Activated CD4-positive, alpha-beta T cell treated with anti-CD3 and anti-CD28 coated beads, Interleukin-2, Interleukin-4, amounts not matched to agents 100 ng/mL and 50 ng/mL, durations not matched to agents 16 hours and 8 hours (primary cell): Measurements from ENCODE around the gene NCAM1.
"Not testable (repeated sequence)": the region's sequence is repeated elsewhere in the genome, so short reads cannot be mapped to it uniquely, and the experiment has no call there.

Experiments
- DNase-seq: peaks from one replicate; pipeline ENCODE4 v3.0.0-alpha.2; 2020; ENCODE audit warnings: low spot score

Gene NCAM1

DNA sequence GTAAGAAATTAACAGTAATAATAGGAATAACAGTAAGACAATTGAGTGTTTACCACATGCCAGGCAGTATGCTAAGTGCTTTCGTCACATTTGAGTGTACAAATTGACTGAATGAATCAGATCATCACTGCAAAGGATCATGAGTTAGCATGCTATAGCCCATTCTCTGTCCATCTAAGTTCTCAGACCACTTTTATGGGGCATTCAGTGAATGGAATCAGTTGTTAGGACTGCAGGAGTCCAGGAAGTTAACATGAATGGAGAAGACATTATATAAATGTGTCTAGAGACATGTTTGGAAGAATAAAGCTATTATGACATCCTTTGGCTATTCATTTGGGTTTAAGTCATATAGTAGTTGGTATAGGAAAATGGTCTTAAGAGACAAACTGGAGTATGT lies 59.9 kb downstream of the NCAM1 start:
- no peak for DNase-seq

DNA sequence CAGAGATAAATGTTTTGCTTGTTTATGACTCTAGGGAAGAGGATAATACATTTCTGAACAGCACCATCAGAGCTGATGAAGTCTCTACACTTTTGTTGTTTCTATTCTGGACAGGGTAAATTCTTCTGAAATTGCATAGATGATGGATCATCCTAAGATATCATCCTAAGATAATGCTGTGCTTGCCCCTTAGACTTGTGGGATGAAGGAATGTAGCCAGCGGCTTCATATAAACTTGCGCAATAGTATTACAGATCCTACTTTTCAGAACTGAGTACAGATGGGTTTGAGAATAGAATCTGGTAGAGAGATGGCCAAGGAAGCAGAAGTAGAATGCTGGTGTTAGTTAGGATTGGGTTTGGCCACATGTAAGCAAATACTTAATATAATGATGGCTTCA lies 61.0 kb downstream of the NCAM1 start:
- no peak for DNase-seq

DNA sequence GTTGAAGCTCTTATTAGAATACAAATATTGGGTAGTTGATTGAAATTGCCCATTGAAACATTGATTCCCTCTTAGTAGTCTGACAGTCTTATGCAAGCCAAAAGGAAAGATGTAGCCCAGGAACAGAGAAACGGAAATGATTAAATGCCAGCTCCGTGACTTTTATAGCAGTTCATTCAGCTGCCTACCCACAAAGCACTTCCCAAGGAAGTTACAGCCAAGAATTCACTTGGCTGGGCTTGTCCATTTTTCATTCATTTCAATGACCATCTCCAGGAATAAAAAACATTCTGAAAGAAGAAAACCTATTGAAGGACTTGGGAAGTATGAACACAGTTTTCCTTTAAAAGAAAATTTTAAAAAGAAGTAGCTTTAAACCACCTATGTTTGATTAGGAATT lies 62.0 kb downstream of the NCAM1 start:
- no peak for DNase-seq

DNA sequence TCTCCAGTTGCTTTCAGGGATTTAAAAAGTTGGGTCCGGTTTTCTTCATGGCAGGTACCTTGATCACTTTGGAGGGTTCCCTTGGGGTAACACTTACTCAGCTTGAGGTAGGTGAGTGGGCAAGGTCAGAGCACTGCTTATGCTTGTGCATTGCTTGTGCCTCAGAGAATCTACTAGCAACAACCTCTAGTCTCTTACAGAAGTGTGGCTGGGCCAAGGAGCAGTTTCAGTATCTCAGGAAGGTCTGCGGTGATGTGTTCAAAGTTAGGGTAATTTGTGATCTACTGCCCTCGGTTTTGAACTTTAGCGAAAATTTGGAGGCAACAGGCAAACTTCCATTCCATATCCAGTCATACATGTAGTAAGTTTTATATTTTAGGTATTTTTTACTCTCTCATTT lies 62.8 kb downstream of the NCAM1 start:
- DNase-seq = no peak

DNA sequence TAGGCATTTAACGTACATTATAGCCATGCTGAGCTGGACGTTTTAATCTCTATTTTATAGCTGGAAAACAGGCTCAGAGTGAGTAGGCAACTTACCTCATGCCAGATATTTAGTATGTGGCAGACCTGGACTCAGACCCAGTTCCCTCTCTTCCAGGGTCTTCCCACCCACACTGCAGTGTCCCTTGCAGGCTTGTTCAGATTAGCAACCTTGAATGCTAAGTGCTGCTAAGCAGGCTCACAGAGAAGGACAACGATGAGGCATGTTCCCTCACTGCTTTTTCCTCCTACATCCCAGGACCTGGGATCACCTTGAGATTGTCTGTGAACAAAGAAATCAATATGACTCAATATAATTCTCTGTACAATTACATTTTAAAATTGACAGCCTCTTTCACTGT lies 65.6 kb downstream of the NCAM1 start:
- DNase-seq = no peak

DNA sequence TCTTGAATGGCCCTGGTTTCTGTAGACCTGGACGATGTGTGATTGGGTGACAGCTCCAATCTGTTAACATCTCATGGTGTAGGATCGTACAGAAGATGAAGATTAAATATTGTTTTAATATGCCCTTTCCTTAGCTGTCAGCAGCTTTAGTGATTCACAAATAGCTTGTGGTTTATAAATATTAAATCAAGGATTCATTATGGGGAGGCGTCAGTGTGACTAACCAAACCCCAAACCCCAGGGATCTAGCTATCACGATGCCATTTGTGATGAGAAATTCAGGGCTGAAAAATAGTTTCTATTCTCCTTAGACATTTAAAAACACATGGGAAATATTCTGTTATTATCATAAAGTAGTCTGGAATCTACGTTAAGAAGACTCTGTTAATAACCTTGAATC lies 73.4 kb downstream of the NCAM1 start:
- no peak for DNase-seq

DNA sequence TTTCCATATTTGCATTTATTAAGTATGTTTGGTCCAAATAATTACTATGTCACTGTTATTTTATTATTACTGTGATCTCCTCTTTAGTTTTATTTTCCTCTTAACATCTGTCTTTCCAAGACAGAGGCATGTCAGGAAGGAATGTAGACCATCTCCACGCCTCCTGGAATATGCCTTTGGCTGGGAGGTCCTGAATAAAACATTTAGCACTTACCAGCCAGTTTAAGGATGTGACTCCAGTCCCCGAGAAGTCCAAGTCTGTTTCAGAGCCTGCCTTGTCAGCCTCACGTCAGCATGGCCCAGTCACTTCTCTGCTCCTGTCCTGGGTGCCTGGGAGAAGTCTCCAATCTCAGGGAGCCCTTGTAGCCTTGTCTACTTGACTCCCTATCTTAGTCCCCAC lies 74.5 kb downstream of the NCAM1 start:
- no peak for DNase-seq

DNA sequence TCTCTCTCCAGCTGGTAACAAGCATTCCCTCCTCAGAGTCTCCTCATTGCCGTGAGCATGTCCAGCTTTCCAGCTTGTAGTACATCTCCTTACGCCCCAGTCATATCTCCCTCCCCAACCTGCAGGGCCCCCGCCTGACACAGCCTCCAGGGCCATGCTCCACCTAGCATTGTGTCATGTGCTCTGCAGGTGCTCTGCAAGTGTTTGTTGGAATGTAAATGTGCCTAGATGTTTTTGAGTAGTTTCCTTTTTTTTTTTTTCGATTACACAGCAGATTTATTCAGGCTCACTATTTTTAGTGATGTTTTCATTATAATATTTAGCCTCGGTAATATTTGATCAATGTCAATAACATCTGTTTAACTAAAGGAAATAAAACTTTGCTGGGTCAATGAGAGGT lies 82.5 kb downstream of the NCAM1 start:
- DNase-seq = no peak

DNA sequence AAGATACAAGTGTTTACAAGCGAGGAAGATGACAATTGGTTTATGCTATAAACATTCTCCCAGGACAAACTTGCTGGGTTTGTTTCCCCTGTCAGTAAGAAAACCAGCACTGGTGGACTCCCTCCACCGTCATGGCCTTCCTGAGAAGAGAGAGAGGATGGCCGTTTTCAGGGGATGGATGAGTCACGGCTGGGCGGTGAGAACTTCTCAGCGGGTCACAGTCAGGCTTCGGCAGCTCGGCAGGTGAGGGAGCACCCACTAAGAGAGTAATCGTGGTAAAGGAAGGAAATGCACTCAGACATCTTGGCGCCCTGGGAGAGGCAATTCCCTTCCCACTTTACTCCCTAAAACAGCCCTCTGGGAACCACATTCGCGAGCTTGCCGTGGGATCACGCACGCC lies 83.9 kb downstream of the NCAM1 start:
- no peak for DNase-seq

DNA sequence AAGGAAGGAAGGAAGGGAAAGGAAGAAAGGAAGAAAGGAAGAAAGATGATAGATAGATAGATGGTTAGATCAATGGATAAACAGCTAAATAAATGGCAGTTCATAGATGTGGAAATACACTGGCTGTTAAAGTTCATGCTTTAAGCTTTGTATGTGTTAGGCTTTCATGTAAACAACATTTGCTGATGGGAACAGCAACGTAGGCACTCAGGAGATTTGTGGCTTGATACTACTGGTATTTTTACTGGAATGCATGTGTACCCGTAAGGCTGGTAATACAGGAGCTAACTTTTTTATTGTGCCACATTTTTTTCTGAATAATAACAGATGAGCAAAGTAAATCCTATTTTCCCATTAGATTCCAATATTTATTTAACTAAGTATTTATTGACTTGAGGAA lies 85.6 kb downstream of the NCAM1 start:
- DNase-seq = no peak

DNA sequence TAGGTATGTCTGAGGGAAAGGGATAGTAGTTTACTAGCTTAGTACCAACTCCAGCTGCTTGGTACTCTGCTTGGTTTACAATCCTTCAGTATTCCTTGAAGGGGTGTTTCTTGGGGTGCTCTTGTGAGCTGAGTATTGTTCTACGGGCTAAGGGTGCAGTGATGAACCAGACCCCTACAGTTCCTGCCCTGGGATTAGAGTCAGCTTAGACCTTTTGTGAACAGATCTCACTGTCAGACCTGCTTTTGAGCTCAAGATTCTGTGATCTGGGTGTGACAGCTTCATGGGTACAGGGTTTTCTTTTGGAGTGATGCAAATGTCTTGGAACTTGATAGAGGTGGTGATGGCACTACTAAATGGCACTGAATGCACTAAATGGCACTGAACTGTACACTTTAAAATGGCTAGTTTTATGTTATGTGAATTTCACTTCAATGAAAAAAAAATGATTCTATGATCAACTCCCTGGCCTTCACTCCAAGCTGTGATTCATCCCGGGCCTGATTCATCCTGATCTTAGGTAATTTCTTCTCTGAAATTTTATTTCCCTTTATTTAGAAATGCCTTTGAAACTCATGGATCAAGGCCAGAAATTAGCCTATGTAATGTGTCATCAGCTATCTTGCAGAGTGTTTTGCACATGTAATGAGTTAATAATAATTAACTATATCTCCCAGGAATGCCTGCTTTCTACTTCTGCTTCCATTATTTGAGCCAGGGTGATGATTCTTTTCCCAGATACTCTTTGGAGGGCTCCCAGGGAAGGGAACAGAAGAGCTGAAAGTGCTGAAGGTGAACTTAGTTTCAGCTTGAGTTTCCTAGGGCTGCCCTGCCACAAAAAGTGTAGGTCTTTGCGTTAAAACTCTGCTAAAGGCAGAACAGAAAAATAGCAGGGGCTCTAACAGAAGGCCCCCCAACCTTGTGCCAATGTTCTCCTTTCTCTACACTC lies 87.9 kb downstream of the NCAM1 start:
- DNase-seq = no peak

DNA sequence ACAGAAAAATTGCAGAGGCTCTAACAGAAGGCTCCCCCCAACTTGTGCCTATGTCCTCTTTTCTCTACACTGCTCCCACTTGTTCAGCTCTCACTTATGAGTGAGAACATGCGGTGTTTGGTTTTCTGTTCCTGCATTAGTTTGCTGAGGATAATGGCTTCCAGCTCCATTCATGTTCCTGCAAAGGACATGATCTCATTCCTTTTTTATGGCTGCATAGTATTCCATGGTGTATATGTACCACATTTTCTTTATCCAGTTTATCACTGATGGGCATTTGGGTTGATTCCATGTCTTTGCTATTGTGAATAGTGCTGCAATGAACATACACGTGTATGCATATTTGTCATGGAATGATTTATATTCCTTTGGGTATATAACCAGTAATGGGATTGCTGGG lies 91.8 kb downstream of the NCAM1 start:
- not testable (repeated sequence) for DNase-seq

DNA sequence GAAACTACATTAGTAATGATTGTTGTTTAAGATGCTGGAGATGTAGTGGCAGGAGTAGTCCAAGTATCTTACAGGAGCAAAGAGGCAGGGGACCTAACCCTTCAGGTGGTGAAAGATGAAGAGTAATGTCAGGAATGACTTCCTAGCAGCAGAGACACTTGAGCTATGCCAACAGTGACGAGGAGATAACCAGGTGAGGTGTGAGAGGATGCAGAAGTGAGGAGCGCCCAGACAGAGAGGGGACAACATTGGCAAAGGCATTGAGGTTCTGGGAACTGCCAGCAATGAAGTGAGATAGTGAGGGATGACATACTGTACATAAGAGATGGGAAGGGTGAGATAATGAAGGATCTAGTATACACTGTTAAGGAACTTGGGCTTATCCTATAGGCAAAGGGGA lies 95.8 kb downstream of the NCAM1 start:
- no peak for DNase-seq

DNA sequence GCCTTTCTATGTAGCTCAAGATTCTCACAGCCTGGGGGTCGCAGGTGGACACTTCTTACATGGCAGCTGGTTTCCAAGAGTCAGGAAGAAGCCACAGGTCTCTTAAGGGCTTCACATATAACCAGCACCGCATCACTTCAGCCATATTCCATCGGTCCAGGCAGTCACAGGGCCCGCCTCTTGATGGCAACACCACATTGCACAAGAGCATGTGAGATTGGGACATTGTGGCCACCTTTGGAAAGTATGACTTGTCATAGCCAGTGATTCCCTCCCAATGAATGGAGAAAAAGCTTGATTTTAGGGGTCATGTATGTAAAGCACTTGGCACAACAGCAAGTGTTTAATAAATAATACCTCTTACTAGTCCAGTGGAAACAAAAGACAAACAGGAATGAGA lies 98.3 kb downstream of the NCAM1 start:
- no peak for DNase-seq

DNA sequence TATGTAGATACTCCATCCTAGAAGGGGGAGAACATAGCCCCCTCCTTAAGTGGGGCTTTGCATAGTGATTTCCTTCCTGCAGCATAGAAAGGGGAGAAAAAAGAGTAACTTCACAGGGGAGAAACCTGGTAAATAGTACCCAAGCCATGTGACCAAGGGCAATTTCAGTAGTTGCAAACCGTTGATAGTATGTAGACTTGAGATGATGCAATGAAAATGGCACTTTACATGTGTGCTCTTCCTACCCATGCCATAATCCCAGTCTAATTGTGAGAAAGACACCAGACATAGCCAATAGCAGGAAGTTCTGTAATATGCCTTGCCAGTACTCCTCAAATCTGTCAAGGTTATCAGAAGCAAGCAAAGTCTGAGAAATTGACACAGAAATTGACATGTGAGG lies 104.1 kb downstream of the NCAM1 start:
- no peak for DNase-seq

DNA sequence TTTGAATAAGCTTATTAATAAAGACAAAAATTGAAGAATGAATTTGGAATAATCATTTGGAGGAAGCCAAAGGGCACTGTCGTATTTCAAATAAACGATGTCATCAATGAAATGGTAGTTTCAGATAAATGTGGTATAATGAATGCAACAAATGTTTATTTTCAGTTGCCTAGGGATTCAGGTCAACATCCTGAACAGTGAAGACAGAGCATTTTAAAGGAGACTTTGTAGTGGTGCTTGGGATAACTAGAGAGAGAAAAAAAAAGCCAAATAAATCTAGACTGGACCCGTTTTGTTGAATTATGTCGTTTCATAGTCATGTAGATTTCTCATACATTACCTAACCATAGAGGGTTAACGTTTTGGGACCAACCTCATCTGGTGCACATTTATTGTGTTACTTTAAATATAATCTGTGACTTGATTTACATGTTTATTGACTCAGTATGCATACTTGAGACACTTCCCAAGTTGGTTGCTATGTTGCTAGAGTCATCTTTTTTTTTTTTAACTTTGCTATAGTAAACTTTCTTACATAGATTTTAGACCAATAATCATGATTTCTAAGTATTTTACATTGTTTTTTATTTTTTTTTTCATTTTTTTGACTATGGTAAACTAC lies 111.1 kb downstream of the NCAM1 start:
- DNase-seq = no peak

DNA sequence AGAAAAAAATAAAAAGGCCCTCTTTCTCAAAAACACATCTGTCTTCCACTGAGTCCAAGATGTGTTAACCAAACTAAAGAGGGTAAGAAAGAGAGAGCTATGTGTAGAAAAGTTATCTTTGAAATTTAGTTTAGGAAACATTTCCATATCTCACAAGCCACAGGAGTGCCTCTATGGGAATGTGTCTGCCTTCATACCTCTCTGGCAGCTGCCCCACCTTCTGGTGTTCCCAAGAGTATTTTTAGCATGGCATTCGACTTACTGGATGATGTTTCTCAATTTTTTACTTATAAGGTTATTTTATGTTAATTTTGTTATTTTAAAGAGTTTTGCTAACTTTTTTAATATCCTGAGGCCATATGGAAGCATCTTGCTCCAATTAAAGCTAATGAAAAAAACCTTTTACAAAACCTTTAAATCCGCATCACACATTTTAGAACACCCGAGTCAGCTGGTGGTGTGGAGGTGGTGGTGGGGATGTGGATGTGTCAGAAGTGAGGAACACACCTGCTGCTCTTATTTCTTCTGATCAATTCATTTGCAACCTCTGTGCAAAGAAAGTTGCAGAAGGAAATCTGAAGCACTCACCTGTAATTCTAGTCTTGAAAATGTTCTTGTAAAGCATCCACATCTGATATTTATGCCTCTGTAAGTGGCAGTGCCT lies 112.2 kb downstream of the NCAM1 start:
- no peak for DNase-seq

DNA sequence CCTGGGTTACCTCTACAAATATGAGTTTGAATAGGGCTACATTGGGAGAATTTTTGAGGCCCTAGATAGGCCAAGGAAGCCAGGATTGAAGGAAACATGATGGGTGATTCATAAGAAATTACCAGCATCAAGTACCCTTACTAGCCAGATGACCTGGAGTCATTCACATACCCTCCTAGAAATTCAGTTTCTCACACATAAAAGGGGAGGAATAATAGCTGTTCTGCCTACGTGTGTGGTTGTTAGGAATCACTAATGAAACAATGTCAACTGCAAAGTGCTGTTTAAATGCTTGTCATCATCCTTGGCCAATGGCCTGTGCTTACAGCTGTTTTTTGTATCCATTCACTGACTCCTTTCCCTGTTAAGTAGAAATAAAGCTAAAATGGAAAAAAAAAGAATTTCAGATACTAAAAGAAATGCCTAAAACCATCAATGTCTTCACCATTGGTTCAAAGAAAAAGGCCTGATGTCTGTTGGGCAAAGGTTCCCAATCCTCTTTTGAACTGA lies 114.4 kb downstream of the NCAM1 start:
- DNase-seq = no peak

DNA sequence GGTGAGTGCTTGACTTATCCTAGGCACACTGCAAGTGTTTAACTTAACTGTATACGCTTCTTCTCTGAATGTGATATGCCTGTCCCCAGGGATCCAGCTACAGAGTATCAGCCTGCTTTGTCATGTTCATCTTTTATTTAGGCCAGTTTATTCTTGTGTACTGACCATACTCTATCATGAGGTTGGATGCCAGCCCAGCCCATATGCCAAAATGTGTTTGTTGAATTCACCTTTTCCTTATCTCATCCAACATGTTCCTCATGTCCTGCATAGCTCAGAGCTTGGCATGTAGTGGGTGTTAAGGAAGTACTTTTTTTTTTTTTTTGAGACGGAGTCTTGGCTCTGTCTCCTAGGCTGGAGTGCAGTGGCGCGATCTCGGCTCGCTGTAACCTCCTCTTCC lies 116.2 kb downstream of the NCAM1 start:
- no peak for DNase-seq

DNA sequence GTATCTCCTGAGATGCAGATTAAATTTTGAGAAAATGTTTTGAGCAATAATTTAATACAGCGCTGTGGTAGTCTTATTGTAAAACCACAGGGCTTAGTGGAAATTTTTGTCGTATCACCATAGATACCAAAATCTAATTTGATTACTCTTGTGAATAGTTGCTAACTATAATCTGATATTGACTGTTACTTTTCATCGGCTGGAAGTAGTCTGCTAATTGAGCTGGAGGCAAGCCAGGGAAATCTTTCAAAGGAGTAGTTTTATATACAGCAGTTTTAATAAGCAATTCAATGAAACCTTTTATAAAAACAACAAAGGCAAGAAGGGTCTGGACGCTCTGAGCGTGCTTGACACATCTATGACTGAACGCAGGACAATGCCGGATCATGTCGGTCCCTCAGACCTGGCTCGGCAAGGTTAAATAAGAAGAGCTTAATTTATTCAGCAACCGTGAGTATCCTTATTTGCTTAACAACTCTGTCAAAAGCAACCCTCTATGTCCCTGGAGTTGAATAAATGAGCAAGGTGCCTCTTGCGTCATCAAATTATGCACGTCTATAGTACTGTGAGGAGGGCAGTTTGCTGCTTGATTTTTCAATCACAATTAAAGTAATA lies 121.2 kb downstream of the NCAM1 start:
- no peak for DNase-seq

DNA sequence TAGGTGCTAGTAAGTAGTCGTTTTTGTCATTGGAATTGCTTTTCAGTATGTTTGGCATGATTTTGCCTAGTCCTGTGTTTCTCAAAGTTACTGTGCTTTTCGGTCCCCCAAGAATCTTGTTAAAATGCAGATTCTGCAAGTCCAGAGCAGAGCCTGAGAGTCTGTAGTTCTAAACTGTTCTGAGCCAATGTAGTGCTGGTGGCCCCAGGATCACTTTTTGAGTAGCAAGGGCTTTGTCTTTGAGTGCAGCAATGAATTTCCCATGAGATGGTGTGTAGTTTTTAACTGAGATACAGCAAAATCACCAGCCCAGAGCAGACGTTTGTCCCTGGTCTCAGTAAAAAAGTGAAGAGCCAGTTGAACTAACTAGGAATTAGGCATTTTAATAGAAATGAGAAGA lies 122.4 kb downstream of the NCAM1 start:
- DNase-seq = no peak

DNA sequence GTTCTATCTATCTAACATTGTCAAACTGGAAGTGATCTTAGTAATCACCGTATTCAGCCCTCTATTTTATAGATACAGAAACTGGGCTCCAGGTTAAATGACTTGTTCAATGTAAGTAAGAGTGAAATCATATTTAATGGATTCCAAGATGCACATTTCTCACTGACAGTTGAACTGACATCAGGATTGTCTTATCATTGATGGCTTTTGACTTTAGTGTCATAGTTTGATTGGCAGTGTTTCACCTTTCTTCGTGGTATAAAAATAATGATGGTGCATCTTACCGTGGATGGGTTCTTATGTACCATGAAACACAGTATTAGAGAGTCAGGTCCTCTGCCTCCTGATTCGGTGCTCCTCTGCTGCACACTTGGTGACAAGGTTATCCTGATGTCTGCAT lies 123.1 kb downstream of the NCAM1 start:
- no peak for DNase-seq

DNA sequence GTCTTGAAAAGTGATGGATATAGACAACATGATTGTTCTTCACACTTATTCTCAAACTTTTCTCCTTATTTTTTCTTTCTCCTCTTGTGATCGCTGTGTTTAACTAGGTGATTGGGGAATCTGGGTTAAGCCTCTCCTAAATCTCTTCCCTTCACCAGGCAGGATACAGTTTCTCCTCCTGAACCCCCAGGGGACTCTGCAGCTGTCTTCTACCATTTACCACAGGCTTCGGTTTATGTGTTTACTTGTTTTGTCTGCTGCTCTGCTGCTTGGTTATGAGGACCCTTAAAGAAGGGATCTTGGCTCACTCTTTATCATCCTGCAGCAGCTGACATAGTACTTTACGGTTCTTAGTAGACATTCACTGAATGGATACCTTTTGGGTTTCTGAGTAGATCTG lies 124.2 kb downstream of the NCAM1 start:
- no peak for DNase-seq
